Activated T-cell treated with anti-CD3 and anti-CD28 coated beads for 1 hour (primary cell): Measurements from ENCODE around the gene WDR7.

Experiments
- DNase-seq: peaks from one replicate; pipeline ENCODE4 v3.0.0-alpha.2; 2020; ENCODE audit warnings: low read depth

The WDR7 gene

GRCh38 chr18:56804395-56804794 lies 153.2 kb downstream of the WDR7 start:
- no peak for DNase-seq

DNA sequence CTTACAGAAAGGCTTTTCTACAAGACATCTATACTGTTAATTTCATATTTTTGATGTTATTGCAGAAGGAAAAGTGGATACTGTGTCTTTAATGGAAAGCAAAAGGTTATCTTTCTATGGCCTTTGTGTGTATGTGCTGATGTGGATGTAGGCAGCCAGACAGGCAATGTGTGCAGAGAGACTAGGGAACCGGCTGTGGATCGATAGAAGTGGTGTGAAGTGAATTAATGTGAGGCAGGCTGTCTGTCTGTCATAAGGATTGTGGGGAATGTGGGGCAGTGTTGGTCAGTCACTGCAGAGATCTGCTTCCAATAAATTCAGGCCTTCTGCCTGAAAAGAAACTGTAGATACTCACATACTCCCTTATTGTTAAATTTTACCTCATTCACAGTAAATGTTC lies 156.7 kb downstream of the WDR7 start:
- no peak for DNase-seq

- no peak for DNase-seq
These were observed 161.5 kb downstream of the WDR7 start for GRCh38 chr18:56812674-56813073.

DNA sequence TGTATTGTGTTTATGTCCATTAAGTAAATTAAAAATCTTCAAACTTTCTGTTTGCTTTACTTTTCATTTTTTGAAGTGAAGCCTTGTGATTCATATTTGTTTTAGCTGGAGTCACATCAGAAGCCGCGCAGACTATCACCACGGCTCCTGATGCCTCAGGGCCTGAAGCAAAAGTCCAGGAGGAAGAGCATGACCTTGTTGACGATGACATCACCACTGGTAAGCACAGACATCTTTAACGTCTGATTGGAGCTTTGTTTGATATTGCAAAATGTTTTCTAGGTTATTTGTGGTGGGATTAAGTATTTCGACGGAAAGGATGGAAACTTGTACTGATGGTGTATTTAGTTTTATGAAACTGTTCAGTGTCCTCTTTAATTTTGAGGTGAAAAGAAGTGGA lies 164.8 kb downstream of the WDR7 start:
- no peak for DNase-seq

DNA sequence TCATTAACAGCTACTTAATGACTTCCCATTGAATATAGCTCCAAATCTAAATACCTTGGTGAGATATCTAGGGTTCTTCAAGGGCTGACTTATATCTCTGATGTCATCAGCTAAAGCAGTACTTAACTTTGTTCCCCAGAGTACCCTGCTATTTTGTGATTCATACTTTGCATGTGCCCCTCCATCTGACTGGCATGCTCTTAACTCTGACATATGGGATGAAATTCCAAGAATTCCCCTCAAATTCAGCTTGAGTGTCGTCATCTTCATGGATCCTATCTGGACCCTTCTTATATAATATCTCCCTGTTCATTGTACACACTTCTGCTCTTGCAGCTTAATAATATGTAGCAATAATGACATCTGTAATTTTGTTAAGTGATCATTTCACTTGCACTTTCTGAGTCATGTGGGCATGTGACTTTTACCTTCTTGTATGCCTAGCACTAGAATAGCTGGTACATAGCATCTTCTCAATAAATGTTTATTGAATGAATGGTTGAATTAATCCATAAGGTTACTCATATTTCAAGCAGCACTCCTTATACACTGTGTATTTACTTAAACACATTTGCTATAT lies 172.9 kb downstream of the WDR7 start:
- DNase-seq = no peak

DNA sequence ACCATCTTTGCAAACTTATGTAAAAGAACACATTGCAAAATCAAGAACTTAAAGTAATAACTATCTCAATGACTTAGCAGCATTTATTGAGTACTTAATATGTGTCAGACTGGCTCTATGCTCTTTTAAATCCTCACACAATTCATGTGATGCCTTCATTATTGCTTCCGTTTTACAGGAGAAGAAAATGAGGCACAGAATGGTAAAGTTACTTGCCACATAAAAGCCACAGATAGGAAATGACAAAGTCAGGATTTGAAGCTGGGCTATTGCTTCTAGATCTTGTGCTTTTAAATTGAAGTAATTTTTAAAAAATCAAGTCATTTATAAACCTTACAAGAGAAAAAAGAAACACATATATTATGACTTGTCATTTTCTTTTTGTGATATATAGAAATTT lies 174.2 kb downstream of the WDR7 start:
- no peak for DNase-seq

- DNase-seq = no peak
These were observed 174.7 kb downstream of the WDR7 start for GRCh38 chr18:56825878-56826277.

GRCh38 chr18:56831988-56832387 lies 180.8 kb downstream of the WDR7 start:
- DNase-seq = no peak

DNA sequence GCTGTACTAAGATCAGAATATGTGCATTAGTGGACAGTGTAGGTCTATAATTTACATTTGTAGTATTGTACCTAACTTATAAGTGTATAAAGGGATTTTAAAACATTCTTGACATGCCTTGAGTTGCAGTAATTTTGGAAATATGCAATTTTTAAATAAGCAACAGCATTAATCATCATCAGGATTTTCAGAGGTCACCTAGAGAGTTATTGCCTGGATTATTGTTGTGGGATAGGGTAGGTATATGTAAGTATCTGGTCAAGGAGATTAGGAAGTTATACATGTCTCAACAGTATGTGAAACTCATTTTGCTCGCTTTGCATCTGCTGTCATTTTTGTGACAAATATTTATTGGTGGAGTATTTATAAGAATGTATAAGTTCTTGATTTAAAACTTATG lies 184.2 kb downstream of the WDR7 start:
- no peak for DNase-seq

- no peak for DNase-seq
These were observed 185.0 kb downstream of the WDR7 start for GRCh38 chr18:56836173-56836572.

- DNase-seq = no peak
These were observed 190.7 kb downstream of the WDR7 start for GRCh38 chr18:56841836-56842235.

DNA sequence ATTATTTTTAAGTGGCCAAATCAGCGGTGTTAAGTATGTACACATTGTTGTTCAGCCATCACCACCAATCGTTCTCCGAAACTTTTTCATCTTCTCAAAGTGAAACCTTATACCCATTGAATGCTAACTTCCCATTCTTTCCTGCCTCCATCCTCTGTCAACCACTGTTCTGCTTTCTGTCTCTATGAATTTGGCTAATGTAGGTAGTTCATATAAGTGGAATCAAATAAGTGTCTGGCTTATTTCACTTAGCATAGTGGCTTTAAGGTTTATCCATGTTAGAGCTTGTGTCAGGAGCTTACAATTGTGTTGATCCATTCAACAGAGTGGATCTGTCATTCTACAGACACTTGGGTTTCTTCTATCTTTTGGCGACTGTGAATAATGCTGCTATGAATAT lies 192.1 kb downstream of the WDR7 start:
- DNase-seq = no peak

DNA sequence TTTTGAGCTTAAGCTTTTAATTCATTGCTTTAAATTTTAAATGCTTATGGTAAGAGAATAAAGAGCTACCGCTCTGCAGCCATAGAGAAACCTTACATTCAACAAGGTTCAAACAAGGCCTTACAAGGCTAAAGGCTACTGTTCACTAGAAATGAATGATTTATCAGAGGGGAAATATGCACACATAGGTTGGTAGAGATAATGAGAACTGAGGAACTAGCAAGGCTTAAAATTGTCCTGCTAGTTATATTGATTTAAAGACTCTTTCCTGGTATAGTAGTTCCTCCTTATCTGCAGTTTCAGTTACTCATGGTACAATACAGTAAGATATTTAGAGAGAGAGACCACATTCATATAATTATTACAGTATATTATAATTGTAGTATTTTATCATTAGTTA lies 193.4 kb downstream of the WDR7 start:
- DNase-seq = no peak

- DNase-seq = no peak
These were observed 200.6 kb downstream of the WDR7 start for GRCh38 chr18:56851774-56852173.

GRCh38 chr18:56853961-56854360 lies 202.8 kb downstream of the WDR7 start:
- no peak for DNase-seq

GRCh38 chr18:56861244-56861643 lies 210.1 kb downstream of the WDR7 start:
- no peak for DNase-seq

DNA sequence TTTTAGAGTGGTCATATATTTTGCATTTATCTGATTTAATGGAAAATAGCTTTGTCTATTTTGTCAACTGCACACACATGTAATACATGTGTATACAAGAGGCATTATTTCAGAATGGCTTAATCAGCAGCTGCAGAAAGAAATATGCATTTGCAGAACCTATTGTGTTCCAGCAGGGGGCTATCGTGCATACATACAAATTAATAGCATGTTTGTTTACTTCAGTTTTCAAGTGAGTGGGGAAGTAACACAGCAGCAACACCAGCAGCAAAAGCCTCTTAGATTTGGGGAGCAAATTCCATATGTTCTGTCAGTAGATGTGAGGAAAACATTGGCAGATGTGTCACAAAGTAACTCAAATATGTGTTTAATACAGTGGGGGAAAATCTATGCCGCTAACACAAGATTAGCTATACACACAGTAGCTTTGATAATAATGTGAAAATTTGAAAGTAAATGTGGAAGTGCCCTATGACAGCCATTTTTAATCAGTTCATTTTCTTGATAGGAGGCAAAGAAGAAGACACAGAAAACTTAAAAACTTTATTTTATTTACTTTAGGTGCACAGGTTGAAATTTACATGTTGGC lies 218.1 kb downstream of the WDR7 start:
- no peak for DNase-seq

GRCh38 chr18:56870982-56871381 lies 219.8 kb downstream of the WDR7 start:
- DNase-seq = no peak

GRCh38 chr18:56872140-56872539 lies 221.0 kb downstream of the WDR7 start:
- DNase-seq = no peak

DNA sequence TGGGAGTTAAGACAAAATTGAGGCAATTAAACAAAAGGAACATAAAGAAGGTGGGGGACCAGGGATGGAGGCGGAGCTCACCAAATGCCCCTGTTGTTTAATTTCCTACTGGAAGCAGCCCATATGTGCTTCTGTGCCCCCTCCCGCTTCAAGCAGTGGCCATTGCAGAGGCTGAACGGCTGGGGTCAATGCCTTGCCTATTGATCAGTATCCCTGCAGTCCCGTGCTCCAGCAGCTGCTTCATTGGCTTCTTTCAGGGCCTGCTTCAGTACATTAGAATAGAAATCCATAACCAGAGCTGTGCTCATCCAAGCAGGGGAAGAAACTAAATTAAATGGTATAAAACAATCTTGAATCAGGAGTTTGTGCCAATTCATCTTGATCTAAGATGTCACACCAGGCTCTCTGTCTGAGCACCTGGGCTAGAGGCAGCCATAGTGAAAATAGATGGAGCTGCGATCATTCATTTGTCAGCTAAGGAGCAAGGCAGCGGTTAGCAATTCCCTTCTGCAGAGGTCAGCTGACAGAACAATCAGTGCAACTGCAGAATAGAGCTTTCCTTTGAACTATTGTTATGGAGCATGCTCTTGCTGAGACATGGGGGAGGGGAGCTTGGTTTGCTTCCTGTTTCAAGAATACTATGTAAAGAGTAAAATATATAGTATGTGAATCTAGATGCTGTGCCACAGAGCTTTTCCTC lies 222.4 kb downstream of the WDR7 start:
- no peak for DNase-seq

- DNase-seq = no peak
These were observed 227.6 kb downstream of the WDR7 start for GRCh38 chr18:56878711-56879110.

GRCh38 chr18:56884511-56884910 lies 233.4 kb downstream of the WDR7 start:
- no peak for DNase-seq

DNA sequence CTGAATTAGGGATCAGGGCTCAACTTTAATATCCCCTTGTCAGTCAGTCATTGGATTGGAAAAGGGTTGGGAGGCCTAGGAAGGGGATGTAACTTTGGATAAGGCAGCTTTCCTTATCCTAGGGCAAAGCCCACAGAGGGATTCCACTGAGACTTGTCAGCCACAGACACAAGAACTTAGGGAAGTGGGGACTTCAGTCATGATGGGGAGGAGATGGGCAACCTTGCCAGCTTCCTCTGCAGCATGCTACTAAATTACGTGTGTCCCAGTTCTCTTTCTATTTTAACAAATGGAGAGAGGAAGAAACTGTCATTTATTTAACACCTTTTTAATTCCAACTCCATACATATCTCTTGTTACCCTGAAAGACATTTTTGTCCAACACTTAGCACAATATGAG lies 237.8 kb downstream of the WDR7 start:
- DNase-seq = no peak

DNA sequence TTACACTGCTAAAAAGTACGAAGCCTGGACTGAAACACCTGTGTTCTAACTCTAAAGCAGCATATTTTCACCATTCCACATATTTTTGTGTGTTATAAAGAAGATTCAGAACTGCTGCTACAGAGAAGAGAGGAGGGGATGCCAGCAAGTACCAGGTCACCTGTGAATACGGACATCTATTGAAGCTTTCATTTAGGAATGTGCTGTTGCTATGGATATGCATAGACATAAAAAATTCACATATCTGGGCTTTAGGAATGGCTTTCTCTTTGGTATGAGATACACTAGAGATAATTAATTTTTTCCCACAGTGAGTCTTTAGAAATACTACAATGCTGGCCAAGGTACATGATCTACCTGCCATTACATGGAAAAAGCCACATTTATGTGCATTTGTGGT lies 238.5 kb downstream of the WDR7 start:
- DNase-seq = no peak
